ENCODE results near the gene DNAI2.
"Not testable (repeated sequence)": the region's sequence is repeated elsewhere in the genome, so short reads cannot be mapped to it uniquely, and the experiment has no call there.

The DNAI2 gene

DNA sequence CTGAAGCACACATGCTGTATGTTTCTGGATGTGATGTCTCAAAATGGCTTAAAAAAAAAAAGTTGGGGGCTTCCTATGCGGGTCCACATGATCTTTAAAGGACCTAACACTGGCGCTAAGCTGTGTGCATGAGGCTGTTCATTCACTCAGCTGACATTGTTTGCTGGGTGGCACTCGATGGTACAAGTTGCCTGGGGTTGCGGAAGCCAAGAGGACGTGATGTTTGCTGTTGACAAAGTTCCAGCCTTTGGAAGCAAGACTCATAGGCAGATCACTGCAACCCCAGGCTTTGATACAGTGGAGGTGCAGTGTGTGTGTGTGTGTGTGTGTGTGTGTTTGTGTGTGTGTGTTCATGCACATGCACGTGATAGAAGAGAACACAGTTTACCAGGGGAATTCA, 29.5 kb upstream of the DNAI2 start:
- DNase-seq (ENCODE audit: low read depth): no peak

DNA sequence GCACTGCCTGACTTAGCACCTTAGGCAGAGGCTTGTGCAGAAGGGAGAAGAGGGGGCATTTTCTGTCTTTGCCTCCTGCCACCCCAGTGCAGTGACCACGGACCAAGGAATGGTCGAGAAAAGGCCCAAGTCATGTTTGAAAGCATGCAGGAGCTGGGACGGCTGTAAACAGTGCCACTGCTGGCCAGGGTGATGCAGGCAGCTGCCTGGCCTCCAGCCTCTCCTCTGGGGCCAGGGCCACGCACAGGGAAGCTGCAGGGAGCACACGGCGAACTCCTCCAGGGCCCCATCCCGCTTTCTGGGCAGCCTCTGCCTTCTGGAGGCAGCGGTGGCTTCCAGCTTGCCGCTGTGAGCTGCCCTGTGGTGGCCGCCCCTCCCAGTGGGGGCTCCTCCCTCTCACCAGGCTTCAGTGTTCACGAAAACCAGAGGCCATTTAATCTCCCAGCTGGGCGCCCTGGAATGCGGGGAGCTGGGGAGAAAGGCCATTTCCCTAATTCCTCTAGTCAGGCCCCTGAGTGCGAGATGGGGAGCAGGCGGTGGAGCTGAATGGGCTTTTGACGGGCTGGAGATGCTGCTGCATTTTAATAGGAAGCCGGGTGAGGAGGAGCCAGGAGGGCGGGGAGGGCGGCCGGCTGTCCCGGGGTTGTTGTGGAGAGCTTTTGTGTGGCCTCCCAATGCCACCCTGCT, 28.7 kb upstream of the DNAI2 start:
- DNase-seq (ENCODE audit: low read depth): no peak

GRCh38 chr17:74245871-74246270, 28.2 kb upstream of the DNAI2 start:
- no peak for DNase-seq (ENCODE audit: low read depth)

GRCh38 chr17:74249590-74250270, 24.3 kb upstream of the DNAI2 start:
- no peak for DNase-seq (ENCODE audit: low read depth)

- DNase-seq (ENCODE audit: low read depth): no peak
These were observed 23.6 kb upstream of the DNAI2 start for GRCh38 chr17:74250324-74250995.

- no peak for DNase-seq (ENCODE audit: low read depth)
These were observed 23.0 kb upstream of the DNAI2 start for GRCh38 chr17:74251051-74251450.

DNA sequence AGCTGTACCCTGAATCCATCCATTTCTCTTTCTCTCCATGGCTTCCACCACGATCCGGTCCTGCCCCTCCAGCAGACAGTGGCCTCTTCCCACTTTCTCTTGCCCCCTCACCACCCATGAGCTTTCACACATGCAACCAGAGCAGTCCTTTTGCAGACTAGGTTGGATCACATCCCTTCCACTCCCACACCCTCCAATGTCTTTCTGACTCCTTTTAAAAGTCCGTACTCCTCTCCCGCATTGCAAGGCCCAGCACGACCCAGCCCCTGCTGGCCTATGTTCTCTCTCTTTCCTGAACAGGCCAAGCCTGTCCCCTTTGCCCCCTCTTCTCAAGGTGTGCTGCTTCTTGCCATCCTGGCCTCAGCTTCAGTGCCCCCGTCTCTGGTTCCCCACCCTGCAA, 22.5 kb upstream of the DNAI2 start:
- no peak for DNase-seq (ENCODE audit: low read depth)

- no peak for DNase-seq (ENCODE audit: low read depth)
These were observed 21.8 kb upstream of the DNAI2 start for GRCh38 chr17:74252211-74252610.

DNA sequence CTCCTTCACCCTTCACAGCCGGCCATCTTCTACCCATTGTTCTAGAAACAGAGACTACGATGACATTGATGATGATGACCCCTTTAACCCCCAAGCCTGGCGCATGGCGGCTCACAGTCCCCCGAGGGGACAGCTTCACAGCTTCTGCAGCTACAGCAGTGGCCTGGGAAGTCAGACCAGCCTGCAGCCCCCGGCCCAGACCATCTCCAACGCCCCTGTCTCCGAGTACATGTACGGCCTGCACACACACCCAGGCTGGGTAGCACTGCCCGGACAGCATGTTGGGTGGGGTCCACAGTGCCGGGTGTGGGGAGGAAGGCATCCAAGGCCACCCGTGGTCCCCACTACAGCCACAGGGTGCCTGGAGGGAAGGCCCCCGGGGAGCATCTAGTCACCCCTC, 21.0 kb upstream of the DNAI2 start:
- no peak for DNase-seq (ENCODE audit: low read depth)

GRCh38 chr17:74257311-74257710, 16.7 kb upstream of the DNAI2 start:
- DNase-seq (ENCODE audit: low read depth): no peak

- no peak for DNase-seq (ENCODE audit: low read depth)
These were observed 14.1 kb upstream of the DNAI2 start for GRCh38 chr17:74259667-74260524.

GRCh38 chr17:74260525-74260850, 13.5 kb upstream of the DNAI2 start:
- no peak for DNase-seq (ENCODE audit: low read depth)

DNA sequence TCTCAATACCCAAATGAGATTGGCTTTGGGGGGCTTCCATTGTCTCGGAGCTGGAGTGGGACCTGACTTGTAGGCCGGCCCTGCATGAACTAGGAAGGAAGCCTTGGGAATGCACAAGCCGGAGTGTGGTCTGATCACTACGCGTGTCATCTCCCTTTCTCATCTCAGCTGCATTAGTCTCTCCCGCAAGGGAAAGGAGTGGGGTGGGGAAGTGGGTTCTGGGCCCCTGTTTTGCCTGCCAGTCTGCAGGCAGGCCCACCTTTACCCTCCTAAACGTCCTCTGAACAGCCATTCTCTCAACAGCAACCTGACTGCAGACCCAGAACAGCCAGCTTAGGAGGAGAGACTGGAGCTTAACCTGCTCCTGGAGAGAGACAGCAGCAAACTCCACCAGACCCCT, 11.4 kb upstream of the DNAI2 start:
- DNase-seq (ENCODE audit: low read depth): no peak

- DNase-seq (ENCODE audit: low read depth): not testable (repeated sequence)
These were observed 7.0 kb upstream of the DNAI2 start for GRCh38 chr17:74267054-74267453.

DNA sequence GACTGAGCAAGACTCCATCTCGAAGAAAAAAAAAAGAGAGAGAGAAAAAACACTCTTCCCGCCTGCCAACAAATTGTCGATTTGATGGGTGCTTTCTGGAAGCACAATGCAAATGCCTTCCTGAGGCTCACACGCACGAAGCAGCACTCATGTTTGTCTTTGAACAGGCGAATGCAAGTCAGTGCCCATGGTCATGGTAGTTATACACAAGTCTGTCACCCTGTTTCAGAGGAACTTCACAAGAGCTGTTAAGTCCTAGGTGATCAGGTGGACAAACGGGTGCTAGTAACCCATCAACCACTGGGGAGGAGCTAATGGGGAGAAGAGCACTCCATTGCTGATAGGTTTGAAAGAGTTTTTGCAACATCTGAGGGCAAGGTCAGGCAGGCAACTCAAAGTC, 6.5 kb upstream of the DNAI2 start:
- no peak for DNase-seq (ENCODE audit: low read depth)

DNA sequence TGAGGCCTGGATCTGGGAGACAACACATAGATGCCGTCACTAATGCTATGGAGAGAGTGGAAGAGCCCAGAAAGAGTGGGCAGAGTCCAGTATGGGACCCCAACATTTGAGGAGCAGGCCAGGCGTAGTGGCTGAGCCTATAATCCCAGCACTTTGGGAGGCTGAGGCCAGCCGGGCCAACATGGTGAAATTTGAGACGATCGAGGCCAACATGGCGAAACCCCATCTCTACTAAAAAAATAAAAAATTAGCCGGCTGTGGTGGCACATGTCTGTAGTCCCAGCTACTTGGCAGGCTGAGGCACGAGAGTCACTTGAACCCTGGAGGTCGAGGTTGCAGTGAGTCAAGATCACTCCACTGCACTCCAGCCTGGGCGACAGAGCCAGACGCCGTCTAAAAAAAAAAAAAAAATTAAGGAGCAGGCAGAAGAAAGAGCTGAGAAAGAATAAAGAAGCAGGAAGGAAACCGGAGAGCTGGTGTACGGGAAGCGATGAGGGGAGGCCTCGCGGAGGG, 6.0 kb upstream of the DNAI2 start:
- DNase-seq (ENCODE audit: low read depth): no peak

DNA sequence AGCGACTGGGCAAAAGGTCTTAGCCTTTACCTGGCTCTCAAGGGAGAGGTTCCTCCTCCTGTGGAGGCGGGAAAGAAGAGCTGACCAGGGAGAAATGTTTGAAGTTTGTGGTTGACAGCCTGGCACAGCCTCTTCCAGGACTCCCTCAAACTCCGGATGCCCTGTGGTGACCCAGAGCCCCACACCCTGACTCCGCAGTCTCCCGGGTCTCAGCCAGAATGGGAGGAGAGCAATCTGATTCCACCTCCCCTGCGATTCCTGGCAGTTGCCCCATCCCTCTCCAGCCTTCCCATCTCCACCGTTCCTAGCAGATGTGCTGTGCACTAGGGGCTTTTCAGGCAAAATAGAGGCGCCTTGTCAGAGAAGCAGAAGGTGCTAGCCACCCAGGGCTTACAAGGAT, 5.5 kb upstream of the DNAI2 start:
- DNase-seq (ENCODE audit: low read depth): no peak

DNA sequence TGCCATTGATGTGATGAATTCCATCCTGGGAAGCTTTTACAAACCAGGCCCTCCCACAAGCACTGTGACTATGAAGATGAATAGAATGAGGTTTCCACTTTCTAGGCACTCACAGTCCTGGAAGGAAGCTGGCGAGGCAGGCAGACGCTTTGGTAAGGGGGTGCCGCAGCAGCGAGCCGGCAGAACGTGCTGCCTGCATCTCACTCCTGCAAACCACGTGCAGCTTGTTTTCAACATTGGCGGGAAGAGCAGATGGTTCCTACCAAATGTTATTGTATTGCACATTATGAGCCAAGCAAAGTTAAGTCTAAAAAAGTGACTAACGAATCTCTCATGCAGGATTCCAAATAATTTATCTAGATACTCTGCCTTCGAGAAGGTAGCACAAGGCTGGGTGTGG, 3.7 kb upstream of the DNAI2 start:
- DNase-seq (ENCODE audit: low read depth): no peak

DNA sequence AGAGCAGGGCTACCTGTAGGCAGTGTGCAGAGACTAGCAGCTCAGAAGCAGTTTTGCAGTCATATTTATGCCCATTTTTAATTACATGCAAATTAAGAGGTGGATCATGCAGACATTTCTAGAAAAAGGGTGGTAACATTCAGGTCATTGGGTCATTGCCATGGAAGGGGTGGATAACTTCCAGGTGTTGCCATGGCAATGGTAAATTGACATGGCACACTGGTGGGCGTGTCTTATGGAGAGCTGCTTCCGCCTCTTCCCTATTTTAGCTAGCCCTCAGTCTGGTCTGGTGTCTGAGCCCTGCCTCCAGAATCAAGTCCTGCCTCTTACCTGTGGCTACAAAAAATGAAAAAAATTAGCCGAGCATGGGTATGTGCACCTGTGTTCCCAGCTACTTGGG, 2.8 kb upstream of the DNAI2 start:
- no peak for DNase-seq (ENCODE audit: low read depth)

DNA sequence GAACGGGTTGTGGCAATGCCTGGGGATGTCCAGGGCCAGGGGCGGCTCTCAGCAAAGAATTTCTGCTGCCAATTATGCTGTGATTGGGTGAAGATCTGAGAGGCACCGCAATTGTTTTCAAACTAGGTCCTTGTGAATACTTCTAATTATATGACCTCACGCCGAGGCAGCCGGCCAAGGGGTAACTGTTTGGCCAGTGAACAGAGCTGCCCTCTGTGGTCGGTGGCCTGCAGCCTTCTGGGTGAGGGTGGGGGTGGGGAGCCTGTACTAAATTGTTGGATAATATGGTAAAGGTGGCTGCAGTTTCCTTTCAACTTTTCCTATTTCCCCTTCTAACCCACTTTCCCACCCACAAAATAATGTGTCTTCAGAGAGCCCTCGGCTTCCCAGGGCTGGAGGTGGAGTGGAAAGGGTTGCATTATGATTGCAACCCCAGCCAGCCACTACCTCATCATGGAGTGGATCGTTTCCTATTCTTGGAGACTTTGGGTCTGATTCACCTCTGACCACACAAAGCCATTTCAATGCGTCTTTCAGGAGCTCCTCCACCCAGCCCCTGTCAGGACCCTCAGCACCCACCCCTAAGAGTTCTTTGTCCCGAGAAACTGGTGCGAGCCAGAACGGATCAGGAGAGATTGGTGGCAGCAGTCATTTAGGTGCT, 2.0 kb upstream of the DNAI2 start:
- DNase-seq (ENCODE audit: low read depth): no peak

DNA sequence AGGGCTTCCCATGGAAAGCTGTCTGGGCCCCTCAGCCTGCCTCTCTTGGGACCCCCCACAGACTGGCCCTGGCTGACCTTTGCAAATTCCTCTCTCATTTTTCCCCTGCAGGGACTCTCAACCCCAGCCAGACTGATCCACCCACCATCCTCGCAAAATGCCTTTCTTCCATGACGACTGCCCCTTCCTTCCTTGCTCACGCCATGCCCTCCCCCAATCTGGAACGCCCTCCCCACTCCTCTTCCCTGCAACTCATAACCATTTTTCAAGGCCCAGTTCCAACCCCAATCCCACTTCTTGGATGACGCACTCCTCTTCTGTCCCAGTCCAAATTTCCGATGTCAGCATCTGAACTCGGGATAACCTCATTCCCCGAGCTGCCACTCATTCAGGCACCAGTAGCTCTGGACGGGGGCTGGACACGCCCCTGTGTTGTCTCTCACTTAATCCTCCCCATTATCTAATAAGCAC, 1.3 kb upstream of the DNAI2 start:
- no peak for DNase-seq (ENCODE audit: low read depth)
